ENCODE measurements around the gene CNOT4.

GRCh38 chr7:135553346-135553745 lies 43.4 kb upstream of the CNOT4 start:
- no peak for TF ChIP-seq POLR2AphosphoS5 (IDR thresholded peaks at IDR 0.05)
- no peak for TF ChIP-seq CTCF (IDR thresholded peaks at IDR 0.05)
- TF ChIP-seq EP300 (IDR thresholded peaks at IDR 0.05): no peak
